Right lobe of liver (tissue), 4 donors: Measurements from ENCODE around the gene PRR5L.

Experiments
- POLR2A ChIP-seq: fragments of 450-650 bp; IDR thresholded peaks from one replicate; pipeline ENCODE4 v1.6.1; 2017; ENCODE audit warnings: antibody characterized with exemption, mild to moderate bottlenecking
- TF ChIP-seq, protein P1 (sequence below), 4 donors: fragments of 200-600 bp in 3 of 4; fragments of 450-650 bp in 1 of 4; IDR thresholded peaks; one replicate each; pipeline versions ENCODE4 v1.5.1 to v1.8.0; 2016 to 2022; ENCODE audit warnings: antibody characterized with exemption in 4 of 4, mild to moderate bottlenecking in 2 of 4
- donor health status: DM: no; HTN: no; CAD: no.
- donor health status: DM: no; HTN: no; CAD: no.
- donor health status: DM: no; HTN: yes; CAD: no.

DNA sequence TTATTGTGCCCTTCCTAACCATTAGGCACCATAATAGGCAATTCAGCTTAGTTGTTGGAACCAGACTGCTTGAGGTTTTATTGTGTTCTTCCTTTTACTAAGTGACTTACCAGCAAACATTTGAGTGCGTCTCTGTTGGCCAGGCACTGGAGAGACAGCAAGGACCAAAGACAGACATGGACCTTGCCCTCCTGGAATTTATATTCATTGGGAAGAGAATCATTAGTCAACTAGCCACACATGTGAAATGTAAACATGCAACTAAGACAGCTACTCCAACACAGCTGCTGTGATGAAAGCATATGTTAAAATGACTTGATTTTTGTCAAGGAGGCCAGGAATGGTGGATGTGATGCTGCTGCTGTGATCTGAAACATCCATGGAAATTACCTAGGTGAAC lies 107.6 kb downstream of the PRR5L start:
- TF ChIP-seq, protein P1, sequence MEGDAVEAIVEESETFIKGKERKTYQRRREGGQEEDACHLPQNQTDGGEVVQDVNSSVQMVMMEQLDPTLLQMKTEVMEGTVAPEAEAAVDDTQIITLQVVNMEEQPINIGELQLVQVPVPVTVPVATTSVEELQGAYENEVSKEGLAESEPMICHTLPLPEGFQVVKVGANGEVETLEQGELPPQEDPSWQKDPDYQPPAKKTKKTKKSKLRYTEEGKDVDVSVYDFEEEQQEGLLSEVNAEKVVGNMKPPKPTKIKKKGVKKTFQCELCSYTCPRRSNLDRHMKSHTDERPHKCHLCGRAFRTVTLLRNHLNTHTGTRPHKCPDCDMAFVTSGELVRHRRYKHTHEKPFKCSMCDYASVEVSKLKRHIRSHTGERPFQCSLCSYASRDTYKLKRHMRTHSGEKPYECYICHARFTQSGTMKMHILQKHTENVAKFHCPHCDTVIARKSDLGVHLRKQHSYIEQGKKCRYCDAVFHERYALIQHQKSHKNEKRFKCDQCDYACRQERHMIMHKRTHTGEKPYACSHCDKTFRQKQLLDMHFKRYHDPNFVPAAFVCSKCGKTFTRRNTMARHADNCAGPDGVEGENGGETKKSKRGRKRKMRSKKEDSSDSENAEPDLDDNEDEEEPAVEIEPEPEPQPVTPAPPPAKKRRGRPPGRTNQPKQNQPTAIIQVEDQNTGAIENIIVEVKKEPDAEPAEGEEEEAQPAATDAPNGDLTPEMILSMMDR (IDR thresholded peaks at IDR 0.05), result no peak
- TF ChIP-seq POLR2A, result no peak
